ENCODE data around the gene ZNF331.

The ZNF331 gene

DNA sequence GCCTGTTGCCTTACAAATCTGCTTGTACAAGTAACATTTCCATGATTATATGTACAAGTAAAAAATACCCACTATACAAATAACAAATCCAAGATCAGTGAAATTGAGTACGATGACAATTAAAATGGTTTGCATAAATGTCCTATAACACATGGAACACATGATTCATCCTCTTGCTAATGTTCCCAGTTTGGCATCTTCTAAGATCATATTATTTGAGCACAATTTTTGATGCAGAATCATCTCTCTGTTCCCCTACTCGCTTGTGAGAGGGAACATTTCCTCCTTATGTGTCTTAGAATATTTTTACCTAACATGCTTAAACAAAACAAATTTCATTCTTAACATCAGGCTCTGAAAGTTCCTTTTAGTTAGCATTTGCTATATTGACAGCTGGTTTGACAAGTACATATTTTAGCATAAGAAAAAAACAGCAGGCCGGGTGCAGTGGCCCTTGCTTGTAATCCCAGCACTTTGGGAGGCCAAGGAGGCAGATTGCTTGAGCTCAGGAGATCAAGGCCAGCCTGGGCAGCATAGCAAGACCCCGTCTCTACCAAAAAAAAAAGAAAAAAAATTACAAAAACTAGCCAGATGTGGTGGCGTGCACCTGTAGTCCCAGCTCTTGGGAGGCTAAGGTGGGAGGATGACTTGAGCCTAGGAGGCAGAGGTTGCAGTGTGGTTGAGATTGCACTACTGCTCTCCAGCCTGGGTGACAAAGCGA lies 14.2 kb downstream of the ZNF331 start:
- no peaks in the 10 kb centered on the region for H3K9me2 ChIP-seq (ENCODE audit: low read depth, low read length)
- H3K27me3 ChIP-seq (ENCODE audit: insufficient read depth, low read length): no peaks in the 10 kb centered on the region
- H3F3A ChIP-seq (ENCODE audit: insufficient read depth, low read length): no peaks in the 10 kb centered on the region
- H4K20me1 ChIP-seq (ENCODE audit: insufficient read depth, low read length): no peaks in the 10 kb centered on the region
- H3K9me3 ChIP-seq (ENCODE audit: low read length): no peaks in the 10 kb centered on the region
- H3K79me2 ChIP-seq (ENCODE audit: insufficient read depth, low read length): peaks cover 6% of the 10 kb centered on the region; the same call in 1 of the 2 replicates
- H3K9ac ChIP-seq (ENCODE audit: low read length): no peak overlapping the region
- no peak overlapping the region for H3K4me3 ChIP-seq (ENCODE audit: low read depth, low read length, poor library complexity, severe bottlenecking)
- TF ChIP-seq, protein P1, sequence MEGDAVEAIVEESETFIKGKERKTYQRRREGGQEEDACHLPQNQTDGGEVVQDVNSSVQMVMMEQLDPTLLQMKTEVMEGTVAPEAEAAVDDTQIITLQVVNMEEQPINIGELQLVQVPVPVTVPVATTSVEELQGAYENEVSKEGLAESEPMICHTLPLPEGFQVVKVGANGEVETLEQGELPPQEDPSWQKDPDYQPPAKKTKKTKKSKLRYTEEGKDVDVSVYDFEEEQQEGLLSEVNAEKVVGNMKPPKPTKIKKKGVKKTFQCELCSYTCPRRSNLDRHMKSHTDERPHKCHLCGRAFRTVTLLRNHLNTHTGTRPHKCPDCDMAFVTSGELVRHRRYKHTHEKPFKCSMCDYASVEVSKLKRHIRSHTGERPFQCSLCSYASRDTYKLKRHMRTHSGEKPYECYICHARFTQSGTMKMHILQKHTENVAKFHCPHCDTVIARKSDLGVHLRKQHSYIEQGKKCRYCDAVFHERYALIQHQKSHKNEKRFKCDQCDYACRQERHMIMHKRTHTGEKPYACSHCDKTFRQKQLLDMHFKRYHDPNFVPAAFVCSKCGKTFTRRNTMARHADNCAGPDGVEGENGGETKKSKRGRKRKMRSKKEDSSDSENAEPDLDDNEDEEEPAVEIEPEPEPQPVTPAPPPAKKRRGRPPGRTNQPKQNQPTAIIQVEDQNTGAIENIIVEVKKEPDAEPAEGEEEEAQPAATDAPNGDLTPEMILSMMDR (IDR thresholded peaks at IDR 0.05; ENCODE audit: low read length): no peak
- TF ChIP-seq EZH2 (IDR thresholded peaks at IDR 0.05; ENCODE audit: borderline replicate concordance, low read length): no peak
- H3K36me3 ChIP-seq (ENCODE audit: insufficient read depth, low read length): peaks cover 7% of the 10 kb centered on the region
- peaks cover 16% of the 10 kb centered on the region for H3K4me1 ChIP-seq (ENCODE audit: insufficient read depth, low read length, severe bottlenecking)
- H3K4me2 ChIP-seq (ENCODE audit: low read length): no peak overlapping the region
- no peak overlapping the region for H3K27ac ChIP-seq (ENCODE audit: low read depth, low read length, poor library complexity, severe bottlenecking)
- H2AFZ ChIP-seq (ENCODE audit: low read length): no peak overlapping the region

DNA sequence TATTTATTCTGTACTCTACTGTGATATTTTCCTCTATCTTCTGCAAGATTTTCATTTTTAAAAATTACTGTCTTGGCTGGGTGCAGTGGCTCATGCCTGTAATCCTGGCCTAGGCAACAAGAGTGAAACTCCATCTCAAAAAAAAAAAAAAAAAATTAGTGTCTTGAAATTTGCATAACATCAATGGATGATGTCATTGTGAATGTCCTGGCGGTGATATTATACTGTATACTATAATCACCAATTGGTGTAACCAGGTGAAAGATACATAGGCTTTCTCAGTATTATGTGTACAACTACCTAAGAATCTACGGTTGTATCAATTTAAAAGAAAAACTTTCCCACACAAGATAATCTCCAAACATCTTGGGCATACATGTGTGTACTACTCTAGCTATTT lies 15.2 kb downstream of the ZNF331 start:
- Histone ChIP-seq H3F3A (ENCODE audit: insufficient read depth, low read length) (no peaks in the 10 kb centered on the region), H3K27me3 (ENCODE audit: insufficient read depth, low read length) (no peaks in the 10 kb centered on the region), H3K36me3 (ENCODE audit: insufficient read depth, low read length) (peaks cover 13% of the 10 kb centered on the region), H3K4me2 (ENCODE audit: low read length) (peak overlapping the region; percentile 78), H3K9me3 (ENCODE audit: low read length) (no peaks in the 10 kb centered on the region), H3K9ac (ENCODE audit: low read length) (peak overlapping the region; percentile 85; the same call in 1 of the 2 replicates), H3K27ac (ENCODE audit: low read depth, low read length, poor library complexity, severe bottlenecking) (peak overlapping the region; percentile 45), H2AFZ (ENCODE audit: low read length) (no peak overlapping the region), H4K20me1 (ENCODE audit: insufficient read depth, low read length) (no peaks in the 10 kb centered on the region), H3K4me3 (ENCODE audit: low read depth, low read length, poor library complexity, severe bottlenecking) (peak overlapping the region; percentile 92), H3K9me2 (ENCODE audit: low read depth, low read length) (no peaks in the 10 kb centered on the region), H3K4me1 (ENCODE audit: insufficient read depth, low read length, severe bottlenecking) (peaks cover 16% of the 10 kb centered on the region), H3K79me2 (ENCODE audit: insufficient read depth, low read length) (no peaks in the 10 kb centered on the region; the same call in 1 of the 2 replicates)
- no peak for TF ChIP-seq EZH2 (IDR thresholded peaks at IDR 0.05; ENCODE audit: borderline replicate concordance, low read length)
- TF ChIP-seq, protein P1 (IDR thresholded peaks at IDR 0.05; ENCODE audit: low read length): no peak

DNA sequence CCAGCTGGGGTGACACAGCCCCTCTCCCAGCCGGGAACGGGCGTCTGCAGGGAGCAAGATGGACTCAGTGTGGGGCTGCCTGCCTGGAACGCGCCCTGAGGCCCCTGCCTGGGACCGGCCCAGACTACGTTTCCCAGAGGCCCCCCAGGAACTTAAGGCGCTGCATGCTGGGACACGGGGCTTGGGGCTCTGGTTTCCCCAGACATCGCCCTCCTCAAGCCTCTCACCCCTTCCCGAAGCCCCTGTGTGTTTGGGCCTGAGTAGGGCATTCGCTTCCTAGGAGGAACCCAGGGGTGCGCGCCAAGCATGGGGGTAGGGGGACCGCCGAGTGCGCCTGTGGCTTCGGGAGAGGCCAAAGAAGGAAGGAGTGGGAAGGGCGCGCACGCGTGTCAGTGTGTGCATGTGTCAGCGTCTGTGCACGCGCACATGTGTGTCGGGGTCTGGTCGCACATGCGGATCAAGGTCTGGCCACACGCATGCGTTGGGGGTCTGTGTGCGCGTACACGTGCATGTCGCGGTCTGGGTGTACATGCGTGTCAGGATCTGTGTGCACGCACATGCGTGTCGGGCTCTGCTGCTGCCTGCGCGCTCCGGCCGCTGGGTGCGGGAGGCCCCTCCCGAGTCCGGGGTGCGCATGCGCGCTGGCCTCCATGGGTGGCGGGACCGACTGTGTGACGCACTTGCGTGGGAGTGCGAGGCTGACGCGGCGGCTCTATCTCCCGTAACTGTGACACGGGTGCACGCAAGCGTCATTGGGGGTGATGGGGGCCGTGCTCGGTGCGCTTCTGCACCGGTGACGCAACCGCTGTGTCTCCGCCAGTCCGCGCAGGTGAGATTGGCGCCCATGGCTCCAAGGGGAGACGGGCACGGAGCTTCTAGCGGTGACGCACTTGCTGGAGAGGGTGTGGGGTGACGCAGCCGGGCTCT lies 16.2 kb downstream of the ZNF331 start:
- no peak overlapping the region for H2AFZ ChIP-seq (ENCODE audit: low read length)

More for the DNA sequence above, 16.2 kb downstream of the ZNF331 start:
- no peaks in the 10 kb centered on the region for H4K20me1 ChIP-seq (ENCODE audit: insufficient read depth, low read length)
- no peaks in the 10 kb centered on the region; the same call in 1 of the 2 replicates for H3K79me2 ChIP-seq (ENCODE audit: insufficient read depth, low read length)
- H3K27me3 ChIP-seq (ENCODE audit: insufficient read depth, low read length): no peaks in the 10 kb centered on the region
- 0 out of 2 replicates have a peak, but pooled peaks cover 2% of the 10 kb centered on the region for H3K9me3 ChIP-seq (ENCODE audit: low read length)
- H3K4me2 ChIP-seq (ENCODE audit: low read length): peak overlapping the region; percentile 78
- H3K36me3 ChIP-seq (ENCODE audit: insufficient read depth, low read length): peaks cover 22% of the 10 kb centered on the region
- peak overlapping the region; percentile 92 for H3K4me3 ChIP-seq (ENCODE audit: low read depth, low read length, poor library complexity, severe bottlenecking)
- peak overlapping the region; percentile 62 for H3K27ac ChIP-seq (ENCODE audit: low read depth, low read length, poor library complexity, severe bottlenecking)
- no peaks in the 10 kb centered on the region for H3K9me2 ChIP-seq (ENCODE audit: low read depth, low read length)
- no peaks in the 10 kb centered on the region for H3F3A ChIP-seq (ENCODE audit: insufficient read depth, low read length)
- TF ChIP-seq, protein P1 (IDR thresholded peaks at IDR 0.05; ENCODE audit: low read length): no peak
- no peak for TF ChIP-seq EZH2 (IDR thresholded peaks at IDR 0.05; ENCODE audit: borderline replicate concordance, low read length)
- peaks cover 16% of the 10 kb centered on the region for H3K4me1 ChIP-seq (ENCODE audit: insufficient read depth, low read length, severe bottlenecking)
- peak overlapping the region; percentile 85 for H3K9ac ChIP-seq (ENCODE audit: low read length)
